IPS-18a (cell line): ENCODE measurements around the gene SPATC1L.

ENCODE experiments used
- H3K27ac ChIP-seq: one replicate; pipeline ENCODE4 v1.5.1; 2013; ENCODE audit warnings: low read length
- H3K27me3 ChIP-seq: one replicate; pipeline ENCODE4 v1.6.1; 2013; ENCODE audit warnings: mild to moderate bottlenecking, low read length; ENCODE audit not compliant: control insufficient read depth, insufficient read depth
- H3K36me3 ChIP-seq: one replicate; pipeline ENCODE4 v1.6.1; 2013; ENCODE audit warnings: low read depth, low read length; ENCODE audit not compliant: control insufficient read depth
- H3K4me1 ChIP-seq: one replicate; pipeline ENCODE4 v1.6.1; 2013; ENCODE audit warnings: low read depth, low read length; ENCODE audit not compliant: control insufficient read depth
- H3K4me3 ChIP-seq: one replicate; pipeline ENCODE4 v1.5.1; 2013; ENCODE audit warnings: low read length
- H3K9ac ChIP-seq: one replicate; pipeline ENCODE4 v1.6.1; 2013; ENCODE audit warnings: mild to moderate bottlenecking, low read length, moderate library complexity
- H3K9me3 ChIP-seq: one replicate; pipeline ENCODE4 v1.6.1; 2013; ENCODE audit warnings: low read depth, low read length; ENCODE audit not compliant: control insufficient read depth

The SPATC1L gene

DNA sequence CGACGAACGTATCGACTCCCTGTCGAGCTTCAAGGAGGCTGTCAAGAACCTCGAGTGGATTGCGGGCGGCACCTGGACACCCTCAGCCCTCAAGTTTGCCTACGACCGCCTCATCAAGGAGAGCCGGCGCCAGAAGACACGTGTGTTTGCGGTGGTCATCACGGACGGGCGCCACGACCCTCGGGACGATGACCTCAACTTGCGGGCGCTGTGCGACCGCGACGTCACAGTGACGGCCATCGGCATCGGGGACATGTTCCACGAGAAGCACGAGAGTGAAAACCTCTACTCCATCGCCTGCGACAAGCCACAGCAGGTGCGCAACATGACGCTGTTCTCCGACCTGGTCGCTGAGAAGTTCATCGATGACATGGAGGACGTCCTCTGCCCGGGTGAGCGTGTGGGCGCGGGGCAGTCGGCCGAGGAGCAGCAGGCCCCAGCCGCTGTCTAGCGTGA is 58.4 kb downstream of the SPATC1L start:
- Histone ChIP-seq H3K4me1 (no peaks in the 10 kb centered on the region), H3K9ac (no peak overlapping the region), H3K27me3 (no peaks in the 10 kb centered on the region), H3K27ac (no peak overlapping the region), H3K36me3 (no peaks in the 10 kb centered on the region), H3K4me3 (no peak overlapping the region), H3K9me3 (no peaks in the 10 kb centered on the region)

DNA sequence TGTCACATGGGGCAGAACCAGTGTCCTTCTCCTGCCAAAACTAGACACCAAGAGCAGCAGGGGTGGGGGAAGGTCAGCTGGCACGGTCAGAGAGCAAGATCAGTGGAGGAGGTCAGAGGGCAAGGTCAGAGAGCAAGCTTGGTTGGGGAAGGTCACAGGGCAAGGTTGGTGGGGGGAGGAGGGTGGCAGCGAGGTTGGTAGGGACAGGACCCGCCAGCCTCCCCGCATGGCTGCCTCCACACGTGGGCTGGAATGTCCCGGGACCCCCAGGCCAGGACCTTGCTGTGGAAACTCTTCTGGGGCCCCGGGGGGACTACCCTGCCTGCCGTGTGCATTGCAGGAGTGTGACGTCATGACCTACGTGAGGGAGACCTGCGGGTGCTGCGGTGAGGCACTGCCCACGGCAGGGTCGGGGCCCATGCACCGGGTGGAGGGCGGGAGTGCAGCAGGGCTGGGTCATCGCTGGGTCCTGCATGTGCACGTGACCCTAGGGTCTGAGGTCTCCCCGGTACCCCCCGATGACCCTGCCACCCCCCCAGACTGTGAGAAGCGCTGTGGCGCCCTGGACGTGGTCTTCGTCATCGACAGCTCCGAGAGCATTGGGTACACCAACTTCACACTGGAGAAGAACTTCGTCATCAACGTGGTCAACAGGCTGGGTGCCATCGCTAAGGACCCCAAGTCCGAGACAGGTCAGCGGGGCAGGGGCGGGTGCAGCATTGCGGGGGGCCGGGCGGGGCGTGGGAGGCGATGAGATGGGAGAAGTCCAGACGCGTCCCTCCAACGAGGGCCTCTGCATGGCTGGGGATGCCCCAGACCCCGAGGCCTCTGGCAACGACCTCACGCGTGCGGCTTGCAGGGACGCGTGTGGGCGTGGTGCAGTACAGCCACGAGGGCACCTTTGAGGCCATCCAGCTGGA is 59.1 kb downstream of the SPATC1L start:
- H3K27ac ChIP-seq = no peak overlapping the region
- no peaks in the 10 kb centered on the region for H3K36me3 ChIP-seq
- H3K4me3 ChIP-seq = no peak overlapping the region
- H3K4me1 ChIP-seq = no peaks in the 10 kb centered on the region
- no peak overlapping the region for H3K9ac ChIP-seq
- no peaks in the 10 kb centered on the region for H3K27me3 ChIP-seq
- no peaks in the 10 kb centered on the region for H3K9me3 ChIP-seq

DNA sequence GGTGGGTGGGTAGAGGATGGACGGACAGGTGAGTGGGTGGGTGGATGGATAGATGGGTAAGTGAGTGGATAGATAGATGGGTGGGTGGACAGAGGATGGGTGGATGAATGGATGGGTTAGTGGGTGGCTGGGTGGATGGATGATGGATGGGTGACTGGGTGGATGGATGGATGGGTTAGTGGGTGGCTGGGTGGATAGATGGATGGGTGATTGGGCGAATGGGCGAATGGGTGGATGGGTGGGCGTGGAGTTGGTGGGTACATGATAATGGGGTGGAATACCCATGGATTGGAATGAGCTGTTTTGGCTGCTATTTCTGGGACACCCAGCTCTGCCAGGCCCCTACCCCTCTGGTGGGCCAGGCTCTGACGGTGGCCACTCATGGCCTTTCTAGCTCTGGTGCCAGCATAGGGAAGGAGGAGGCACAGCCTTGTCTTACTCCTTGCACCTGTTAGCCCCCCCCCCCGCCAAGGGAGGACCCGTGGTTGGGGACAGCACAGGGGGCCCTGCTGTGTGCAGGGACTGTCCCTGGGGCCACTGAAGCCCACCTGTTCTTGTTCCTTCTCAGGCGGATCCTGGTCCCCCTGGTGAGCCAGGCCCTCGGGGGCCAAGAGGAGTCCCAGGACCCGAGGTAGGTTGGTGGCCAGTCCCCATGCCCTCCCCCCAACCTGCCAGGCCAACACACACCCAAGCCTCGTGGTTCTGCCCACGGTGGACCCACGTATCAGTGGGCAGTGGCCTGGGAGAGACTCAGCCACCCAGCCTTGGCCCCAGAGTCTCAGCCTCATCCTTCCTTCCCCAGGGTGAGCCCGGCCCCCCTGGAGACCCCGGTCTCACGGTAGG is 60.0 kb downstream of the SPATC1L start:
- H3K27ac ChIP-seq = no peak overlapping the region
- H3K4me1 ChIP-seq = no peaks in the 10 kb centered on the region
- H3K36me3 ChIP-seq = no peaks in the 10 kb centered on the region
- no peaks in the 10 kb centered on the region for H3K27me3 ChIP-seq
- H3K4me3 ChIP-seq = no peak overlapping the region
- H3K9ac ChIP-seq = no peak overlapping the region
- H3K9me3 ChIP-seq = no peaks in the 10 kb centered on the region

DNA sequence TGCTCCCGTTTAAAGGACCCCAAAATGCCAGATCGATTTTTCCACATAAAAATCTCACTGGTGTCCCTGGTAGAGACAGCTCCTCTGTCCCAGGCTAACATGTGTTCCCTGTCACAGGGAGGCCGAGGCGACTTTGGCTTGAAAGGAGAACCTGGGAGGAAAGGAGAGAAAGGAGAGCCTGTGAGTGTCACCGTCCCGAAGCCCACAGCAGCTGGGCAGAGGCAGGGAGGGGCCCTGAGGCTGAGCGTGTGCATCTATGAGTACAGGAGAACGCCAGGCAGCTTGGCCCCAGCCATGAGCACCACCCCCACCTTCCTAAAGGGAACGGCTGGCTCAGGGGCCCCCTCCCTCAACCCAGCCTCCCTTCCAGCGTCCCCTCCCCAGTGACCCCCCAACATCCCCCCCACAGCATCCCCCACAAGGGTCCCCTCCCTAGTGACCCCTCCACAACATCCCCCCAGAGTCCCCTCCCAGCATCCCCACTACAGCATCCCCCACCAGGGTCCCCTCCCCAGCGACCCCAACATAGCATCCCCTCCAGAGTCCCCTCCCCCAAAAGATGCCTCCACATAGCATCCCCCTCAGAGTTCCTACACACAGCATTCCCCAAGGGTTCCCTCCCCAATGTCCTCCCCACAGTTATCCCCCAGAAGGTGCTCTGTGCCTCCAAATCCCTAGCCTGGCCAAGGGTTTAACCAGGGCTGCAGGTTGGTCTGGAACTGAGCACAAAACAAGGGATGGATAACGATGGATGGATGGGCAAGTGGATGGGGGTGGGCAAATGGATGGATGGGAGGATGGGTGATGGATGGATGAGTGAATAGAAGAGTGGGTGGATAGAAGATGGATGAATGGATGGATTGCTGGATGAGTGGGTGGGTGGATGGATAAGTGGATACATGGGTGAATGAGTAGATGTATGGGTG is 61.2 kb downstream of the SPATC1L start:
- Histone ChIP-seq H3K36me3 (no peaks in the 10 kb centered on the region), H3K4me3 (no peak overlapping the region), H3K27ac (no peak overlapping the region), H3K9ac (no peak overlapping the region), H3K4me1 (no peaks in the 10 kb centered on the region), H3K9me3 (no peaks in the 10 kb centered on the region), H3K27me3 (no peaks in the 10 kb centered on the region)

DNA sequence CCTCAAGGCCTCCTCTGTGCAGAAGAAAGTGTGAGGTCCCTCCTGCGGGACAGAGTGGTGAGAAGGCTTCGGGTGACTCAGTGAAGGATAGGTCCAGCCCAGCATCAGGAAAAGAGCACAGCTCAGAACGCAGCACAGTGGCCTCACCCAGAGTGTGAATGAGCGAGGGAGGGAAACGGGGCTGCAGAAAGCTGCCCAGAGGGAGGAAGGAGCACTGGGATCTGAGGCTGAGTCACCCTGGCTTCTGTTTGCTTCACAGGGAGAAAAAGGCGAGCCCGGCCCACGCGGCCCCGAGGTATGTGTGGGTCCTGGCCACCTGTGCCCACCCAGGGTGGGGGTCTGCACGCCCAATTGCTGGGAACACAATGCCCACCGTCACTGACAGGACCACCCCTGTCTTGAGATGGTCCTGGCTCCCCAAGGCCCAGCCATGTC is 62.0 kb downstream of the SPATC1L start:
- no peak overlapping the region for H3K9ac ChIP-seq
- no peaks in the 10 kb centered on the region for H3K9me3 ChIP-seq
- no peaks in the 10 kb centered on the region for H3K4me1 ChIP-seq
- H3K27ac ChIP-seq = no peak overlapping the region
- no peaks in the 10 kb centered on the region for H3K36me3 ChIP-seq
- H3K27me3 ChIP-seq = no peaks in the 10 kb centered on the region
- no peak overlapping the region for H3K4me3 ChIP-seq

DNA sequence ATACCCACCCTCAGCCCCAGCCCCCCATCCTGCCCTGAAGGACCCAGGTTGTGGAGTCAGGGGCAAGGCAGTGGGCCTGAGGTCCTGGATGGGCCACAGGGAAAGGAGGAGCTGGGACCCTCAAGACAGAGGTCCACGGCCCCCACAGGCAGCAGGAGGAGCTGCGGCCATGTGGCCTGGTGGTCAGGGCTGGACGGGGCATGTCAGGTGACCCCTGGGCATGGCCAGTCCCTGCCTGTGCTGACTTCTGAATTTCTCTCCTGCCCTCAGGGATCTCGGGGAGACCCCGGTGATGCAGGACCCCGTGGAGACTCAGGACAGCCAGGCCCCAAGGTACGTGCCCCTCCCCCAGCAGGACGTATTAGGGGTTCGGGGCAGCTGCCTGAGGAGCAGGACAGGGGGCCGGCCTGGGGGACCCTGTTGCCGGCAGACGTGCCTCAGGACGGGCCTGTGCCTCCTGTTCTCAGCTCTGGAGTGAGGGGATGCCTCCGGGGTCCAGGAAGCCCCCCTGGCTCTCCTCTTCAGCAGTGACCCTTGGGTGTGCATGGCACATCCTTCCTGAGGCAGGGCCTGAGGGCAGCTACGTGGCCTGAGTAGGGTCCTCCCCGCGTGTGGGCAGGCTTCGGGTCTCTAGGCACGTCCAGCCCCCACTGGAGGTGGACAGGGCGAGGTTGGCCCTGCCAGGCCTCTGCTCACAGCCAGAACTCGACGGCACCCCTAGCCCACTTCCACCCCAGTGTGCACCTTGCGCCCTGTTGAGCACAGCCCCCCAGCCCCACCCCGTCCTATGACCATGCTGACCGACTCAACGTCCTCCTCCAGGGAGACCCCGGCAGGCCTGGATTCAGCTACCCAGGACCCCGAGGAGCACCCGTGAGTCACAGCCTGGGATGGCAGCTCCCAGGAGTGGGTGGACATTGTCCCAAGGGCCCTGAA is 62.7 kb downstream of the SPATC1L start:
- H3K9ac ChIP-seq = no peak overlapping the region
- no peak overlapping the region for H3K4me3 ChIP-seq
- no peak overlapping the region for H3K27ac ChIP-seq
- H3K36me3 ChIP-seq = no peaks in the 10 kb centered on the region
- H3K9me3 ChIP-seq = no peaks in the 10 kb centered on the region
- no peaks in the 10 kb centered on the region for H3K4me1 ChIP-seq
- H3K27me3 ChIP-seq = no peaks in the 10 kb centered on the region

DNA sequence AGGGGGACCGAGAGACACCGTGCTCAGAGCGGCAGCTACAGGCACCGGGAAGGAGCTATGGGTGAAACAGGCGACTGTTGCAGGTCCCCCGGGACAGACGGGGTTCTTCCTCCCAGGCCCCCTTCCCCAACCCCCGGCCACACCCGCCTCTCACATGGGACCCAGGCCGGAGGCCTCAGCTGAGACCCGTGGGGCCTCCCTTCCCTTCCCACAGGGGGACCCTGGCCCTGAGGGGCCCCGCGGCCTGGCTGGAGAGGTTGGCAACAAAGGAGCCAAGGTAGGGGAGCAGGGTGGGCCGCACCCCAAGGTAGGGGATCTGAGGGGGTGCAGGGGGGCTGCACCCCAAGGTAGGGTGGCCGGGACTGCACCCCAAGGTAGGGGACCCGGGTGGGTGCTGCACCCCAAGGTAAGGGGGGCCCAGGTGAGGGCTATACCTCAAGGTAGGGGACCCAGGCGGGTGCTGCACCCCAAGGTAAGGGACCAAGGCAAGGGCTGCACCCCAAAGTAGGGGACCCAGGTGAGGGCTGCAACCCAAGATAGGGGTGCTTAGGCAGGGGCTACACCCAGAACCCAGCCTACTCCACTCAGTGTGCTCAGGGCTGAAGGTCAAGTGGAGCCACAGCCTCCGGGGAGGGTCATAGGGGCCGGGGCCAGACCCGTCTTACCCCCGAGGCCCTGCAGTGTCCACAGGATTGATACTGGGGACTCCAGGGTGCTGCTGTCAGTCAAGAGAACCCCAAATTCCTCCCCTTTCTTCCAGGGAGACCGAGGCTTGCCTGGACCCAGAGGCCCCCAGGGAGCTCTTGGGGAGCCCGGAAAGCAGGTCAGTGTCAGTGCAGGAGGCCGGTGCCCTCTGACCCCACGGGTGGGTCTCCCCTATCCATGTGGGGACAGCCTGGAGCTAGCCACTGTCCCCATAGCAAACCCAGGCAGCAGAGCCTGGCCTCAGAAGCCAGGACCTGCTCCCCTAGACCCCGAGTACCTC is 63.7 kb downstream of the SPATC1L start:
- no peak overlapping the region for H3K9ac ChIP-seq
- H3K27ac ChIP-seq = no peak overlapping the region
- no peaks in the 10 kb centered on the region for H3K4me1 ChIP-seq
- no peaks in the 10 kb centered on the region for H3K36me3 ChIP-seq
- H3K4me3 ChIP-seq = no peak overlapping the region
- no peaks in the 10 kb centered on the region for H3K9me3 ChIP-seq
- H3K27me3 ChIP-seq = no peaks in the 10 kb centered on the region

DNA sequence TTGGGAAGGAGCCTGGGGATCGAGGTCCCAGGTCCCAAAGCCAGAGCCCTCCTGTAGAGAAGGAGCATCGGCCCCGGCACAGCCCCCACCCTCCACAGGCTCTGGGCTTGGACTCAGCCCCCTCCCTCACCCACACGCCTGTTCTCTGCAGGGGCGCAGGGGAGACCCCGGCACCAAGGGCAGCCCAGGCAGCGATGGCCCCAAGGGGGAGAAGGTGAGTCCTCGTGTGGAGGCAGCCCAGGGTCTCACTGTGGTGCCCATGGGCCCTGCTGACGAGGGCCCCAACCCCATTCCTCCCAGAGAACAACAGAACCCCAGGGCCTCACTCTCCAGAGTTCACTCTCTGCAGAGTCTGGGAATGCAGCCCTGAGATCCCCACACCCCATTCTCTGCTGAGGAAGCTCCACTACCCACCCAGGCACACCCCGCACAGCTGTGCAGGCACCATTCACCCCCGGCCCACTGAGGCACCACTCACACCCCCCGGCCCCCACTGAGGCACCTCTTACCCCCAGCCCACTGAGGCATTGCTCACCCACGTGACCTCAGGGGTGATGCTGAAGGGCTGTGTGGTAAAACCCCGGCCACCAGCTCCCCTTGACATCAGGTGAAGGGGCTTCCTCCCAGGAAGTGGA is 64.5 kb downstream of the SPATC1L start:
- Histone ChIP-seq H3K27ac (no peak overlapping the region), H3K27me3 (no peaks in the 10 kb centered on the region), H3K9ac (no peak overlapping the region), H3K9me3 (no peaks in the 10 kb centered on the region), H3K36me3 (no peaks in the 10 kb centered on the region), H3K4me1 (no peaks in the 10 kb centered on the region), H3K4me3 (no peak overlapping the region)

DNA sequence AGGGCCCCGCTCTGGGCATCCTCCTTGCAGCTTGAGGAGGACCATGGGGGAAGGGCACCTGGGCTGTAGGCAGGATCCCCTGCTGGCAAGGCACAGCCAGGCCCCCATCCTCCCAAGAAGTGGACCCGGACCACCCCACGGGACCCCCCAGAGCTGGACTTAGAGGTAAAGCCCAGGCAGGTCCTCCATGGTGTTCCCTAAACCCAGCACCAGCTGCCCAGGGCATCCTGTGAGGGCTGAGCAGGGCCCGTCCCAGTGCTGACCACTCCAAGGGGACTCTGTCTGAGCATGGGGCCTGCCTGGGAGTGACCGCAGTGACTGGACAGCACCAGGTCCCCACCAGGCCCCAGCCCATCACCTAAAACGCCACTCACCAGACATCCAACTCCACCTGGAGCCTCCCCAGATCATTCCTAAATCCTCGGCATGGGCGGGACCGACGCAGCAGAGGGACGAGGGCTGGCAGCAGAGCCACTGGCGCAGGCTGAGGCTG is 65.1 kb downstream of the SPATC1L start:
- Histone ChIP-seq H3K4me1 (no peaks in the 10 kb centered on the region), H3K9me3 (no peaks in the 10 kb centered on the region), H3K4me3 (no peak overlapping the region), H3K27me3 (no peaks in the 10 kb centered on the region), H3K27ac (no peak overlapping the region), H3K9ac (no peak overlapping the region), H3K36me3 (no peaks in the 10 kb centered on the region)
